DMS79 treated with DMSO at 0.1 percent for 48 hours (cell line): ENCODE measurements around the gene RASA1.
A peak's percentile ranks its signal among the peaks of the same experiment; 100 is the strongest.
"Not testable (repeated sequence)": the region's sequence is repeated elsewhere in the genome, so short reads cannot be mapped to it uniquely, and the experiment has no call there.

ENCODE experiments used
- DNase-seq: peaks from one replicate; lab custom pipeline; 2025; lab: John Stamatoyannopoulos, UW

The RASA1 gene

GRCh38 chr5:87267574-87268125 lies at the start of gene RASA1:
RASA1 (plus strand) TSS chr5:87267883; CDS start chr5:87268452, 569 bp downstream.
- peak; percentile 70 for DNase-seq

- DNase-seq = no peak
These were observed 37.9 kb upstream of the RASA1 start for GRCh38 chr5:87229780-87230179.

- DNase-seq = no peak
These were observed 36.5 kb upstream of the RASA1 start for GRCh38 chr5:87231037-87231808.

- no peak for DNase-seq
These were observed 34.5 kb upstream of the RASA1 start for GRCh38 chr5:87233143-87233542.

- DNase-seq = no peak
These were observed 26.1 kb upstream of the RASA1 start for GRCh38 chr5:87241555-87241954.

GRCh38 chr5:87242242-87242641 lies 25.4 kb upstream of the RASA1 start:
- DNase-seq = no peak

- DNase-seq = no peak
These were observed 24.4 kb upstream of the RASA1 start for GRCh38 chr5:87243161-87243844.

GRCh38 chr5:87245451-87245850 lies 22.2 kb upstream of the RASA1 start:
- DNase-seq = no peak

GRCh38 chr5:87246061-87246460 lies 21.6 kb upstream of the RASA1 start:
- DNase-seq = no peak

- no peak for DNase-seq
These were observed 15.4 kb upstream of the RASA1 start for GRCh38 chr5:87252283-87252605.

GRCh38 chr5:87254035-87254434 lies 13.6 kb upstream of the RASA1 start:
- no peak for DNase-seq

GRCh38 chr5:87258507-87258906 lies 9.2 kb upstream of the RASA1 start:
- DNase-seq = no peak

GRCh38 chr5:87260604-87261192 lies 7.0 kb upstream of the RASA1 start:
- no peak for DNase-seq

GRCh38 chr5:87263498-87263897 lies 4.2 kb upstream of the RASA1 start:
- DNase-seq = no peak

GRCh38 chr5:87266914-87267573 lies 639 bp upstream of the RASA1 start:
- no peak for DNase-seq

GRCh38 chr5:87268126-87268969 lies 665 bp downstream of the RASA1 start:
- DNase-seq = peak; percentile 4

GRCh38 chr5:87268970-87269377 lies 1.3 kb downstream of the RASA1 start:
- peak; percentile 4 for DNase-seq

GRCh38 chr5:87270888-87271287 lies 3.2 kb downstream of the RASA1 start:
- DNase-seq = not testable (repeated sequence)

GRCh38 chr5:87276655-87277054 lies 9.0 kb downstream of the RASA1 start:
- no peak for DNase-seq

- no peak for DNase-seq
These were observed 9.7 kb downstream of the RASA1 start for GRCh38 chr5:87277279-87277835.

GRCh38 chr5:87278590-87279100 lies 11.0 kb downstream of the RASA1 start:
- no peak for DNase-seq
